Gastrocnemius medialis (tissue), 4 donors: Measurements from ENCODE around the gene DYNLT4.

Experiments
- CTCF ChIP-seq, 5 experiments: fragments of 450-650 bp in 3 of 5; fragments of 200-600 bp in 2 of 5; sonication (generic) in 2 of 5; IDR thresholded peaks in 4 of 5; conservative IDR thresholded peaks in 1 of 5; 1 replicate in 4 of 5; 2 replicates in 1 of 5; pipeline ENCODE4 v1.5.1; 2016 to 2019; ENCODE audit warnings: antibody characterized with exemption in 5 of 5, mild to moderate bottlenecking in 3 of 5, moderate library complexity in 3 of 5
- POLR2A ChIP-seq, 2 donors: fragments of 450-650 bp; IDR thresholded peaks; one replicate each; pipeline ENCODE4 v1.6.1; 2017; ENCODE audit warnings: antibody characterized with exemption in 2 of 2, mild to moderate bottlenecking in 2 of 2, moderate library complexity in 2 of 2

- TF ChIP-seq CTCF (IDR thresholded peaks at IDR 0.05 in 4 of 5, conservative IDR thresholded peaks at IDR 0.05 in 1 of 5) (no peak), POLR2A (IDR thresholded peaks at IDR 0.05) (no peak)
Observed at GRCh38 chr1:44830900-44831304, 23.8 kb upstream of the DYNLT4 start.
